ENCODE data around the gene UTS2B. TPM values are rescaled to one million over a fixed set of nuclear protein-coding genes. Genes with fewer than 3 reads are reported as not detected.

Gene UTS2B
- total RNA-seq, 1 donor from 2014 or later = 0.47 TPM

DNA sequence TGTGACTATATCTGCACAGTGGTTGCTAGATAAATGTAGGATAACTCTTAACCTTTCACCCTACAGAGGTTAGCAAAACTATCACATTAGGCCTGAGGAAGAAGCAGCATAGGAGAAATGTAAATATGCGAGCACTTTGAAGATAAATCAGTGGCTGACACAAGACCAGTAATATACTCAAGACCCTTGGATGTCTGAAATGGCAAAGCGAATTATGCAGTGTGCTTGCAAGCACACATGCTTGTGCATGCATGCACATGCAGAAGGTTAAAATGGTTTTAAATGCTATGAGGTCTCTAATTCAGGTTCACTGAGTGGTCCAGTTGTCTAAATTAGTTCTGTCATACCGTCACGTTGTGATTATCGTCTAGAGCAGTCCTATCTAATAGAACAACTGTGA lies 13.6 kb upstream of the UTS2B start:
- no peaks in the 10 kb centered on the region for H3K27me3 ChIP-seq (ENCODE audit: low read depth)
- TF ChIP-seq, protein P1, sequence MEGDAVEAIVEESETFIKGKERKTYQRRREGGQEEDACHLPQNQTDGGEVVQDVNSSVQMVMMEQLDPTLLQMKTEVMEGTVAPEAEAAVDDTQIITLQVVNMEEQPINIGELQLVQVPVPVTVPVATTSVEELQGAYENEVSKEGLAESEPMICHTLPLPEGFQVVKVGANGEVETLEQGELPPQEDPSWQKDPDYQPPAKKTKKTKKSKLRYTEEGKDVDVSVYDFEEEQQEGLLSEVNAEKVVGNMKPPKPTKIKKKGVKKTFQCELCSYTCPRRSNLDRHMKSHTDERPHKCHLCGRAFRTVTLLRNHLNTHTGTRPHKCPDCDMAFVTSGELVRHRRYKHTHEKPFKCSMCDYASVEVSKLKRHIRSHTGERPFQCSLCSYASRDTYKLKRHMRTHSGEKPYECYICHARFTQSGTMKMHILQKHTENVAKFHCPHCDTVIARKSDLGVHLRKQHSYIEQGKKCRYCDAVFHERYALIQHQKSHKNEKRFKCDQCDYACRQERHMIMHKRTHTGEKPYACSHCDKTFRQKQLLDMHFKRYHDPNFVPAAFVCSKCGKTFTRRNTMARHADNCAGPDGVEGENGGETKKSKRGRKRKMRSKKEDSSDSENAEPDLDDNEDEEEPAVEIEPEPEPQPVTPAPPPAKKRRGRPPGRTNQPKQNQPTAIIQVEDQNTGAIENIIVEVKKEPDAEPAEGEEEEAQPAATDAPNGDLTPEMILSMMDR (IDR thresholded peaks at IDR 0.05; ENCODE audit: borderline replicate concordance) = no peak
- H3K27ac ChIP-seq (replicated peaks) = no peak overlapping the region
- no peaks in the 10 kb centered on the region for H3K36me3 ChIP-seq
- no peak for DNase-seq
- H3K4me3 ChIP-seq = no peak overlapping the region
- intact Hi-C loops (cut with micrococcal nuclease) = no loop called here
- H3K9me3 ChIP-seq (replicated peaks) = no peaks in the 10 kb centered on the region
- H3K4me1 ChIP-seq = peaks cover 81% of the 10 kb centered on the region

DNA sequence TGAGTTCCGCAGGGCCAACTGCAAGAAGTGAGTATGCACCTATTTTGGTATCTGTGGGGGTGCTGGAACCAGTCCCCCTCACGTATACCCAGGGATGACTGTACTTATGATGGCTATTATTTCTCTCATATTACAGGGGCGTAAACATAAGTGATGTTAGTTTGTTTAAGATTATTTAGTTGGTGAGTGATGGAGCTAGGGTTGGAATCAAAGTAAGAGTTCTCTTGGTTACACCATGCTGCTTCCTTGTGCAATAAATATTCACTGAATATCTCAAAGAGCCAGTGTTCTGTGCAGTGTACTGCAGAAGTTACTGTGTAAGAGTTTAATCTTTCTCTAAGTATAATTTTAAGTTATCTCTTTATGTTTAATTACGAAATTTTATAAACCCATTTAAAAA lies 12.8 kb upstream of the UTS2B start:
- peaks cover 89% of the 10 kb centered on the region for H3K4me1 ChIP-seq
- no peak for DNase-seq
- intact Hi-C loops (cut with micrococcal nuclease) = no loop called here
- H3K9me3 ChIP-seq (replicated peaks) = no peaks in the 10 kb centered on the region
- TF ChIP-seq, protein P1 (IDR thresholded peaks at IDR 0.05; ENCODE audit: borderline replicate concordance) = no peak
- no peak overlapping the region for H3K4me3 ChIP-seq
- no peak overlapping the region for H3K27ac ChIP-seq (replicated peaks)
- no peaks in the 10 kb centered on the region for H3K27me3 ChIP-seq (ENCODE audit: low read depth)
- H3K36me3 ChIP-seq = no peaks in the 10 kb centered on the region

DNA sequence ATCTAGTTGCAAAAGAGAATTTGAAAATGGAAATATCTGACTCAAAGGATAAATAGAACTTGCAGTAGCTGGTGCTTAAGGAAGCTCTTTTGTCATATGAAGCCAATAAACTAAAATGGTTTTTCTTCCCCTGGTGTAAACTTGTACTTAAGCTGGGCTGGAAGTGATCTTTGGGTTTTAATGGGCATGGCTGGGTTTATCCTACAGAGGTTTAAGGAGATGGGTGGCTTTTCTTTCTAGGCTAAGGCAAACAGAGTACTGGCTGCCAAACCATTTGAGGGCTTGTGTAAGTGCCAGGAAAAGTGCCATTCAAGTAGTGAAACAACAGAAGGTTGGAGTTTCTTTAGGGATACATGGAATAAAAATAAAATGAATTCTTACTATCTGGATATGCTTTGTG lies 12.1 kb upstream of the UTS2B start:
- H3K4me3 ChIP-seq = no peak overlapping the region
- H3K9me3 ChIP-seq (replicated peaks) = no peaks in the 10 kb centered on the region
- H3K4me1 ChIP-seq = peaks cover 96% of the 10 kb centered on the region
- H3K36me3 ChIP-seq = no peaks in the 10 kb centered on the region
- H3K27me3 ChIP-seq (ENCODE audit: low read depth) = no peaks in the 10 kb centered on the region
- no peak overlapping the region for H3K27ac ChIP-seq (replicated peaks)
- TF ChIP-seq, protein P1 (IDR thresholded peaks at IDR 0.05; ENCODE audit: borderline replicate concordance) = no peak
- DNase-seq = no peak
- intact Hi-C loops (cut with micrococcal nuclease) = no loop called here

- H3K36me3 ChIP-seq = no peaks in the 10 kb centered on the region
- peaks cover 100% of the 10 kb centered on the region for H3K4me1 ChIP-seq
- no peaks in the 10 kb centered on the region for H3K27me3 ChIP-seq (ENCODE audit: low read depth)
- TF ChIP-seq, protein P1 (IDR thresholded peaks at IDR 0.05; ENCODE audit: borderline replicate concordance) = no peak
- intact Hi-C loops (cut with micrococcal nuclease) = no loop called here
- H3K4me3 ChIP-seq = no peak overlapping the region
- no peaks in the 10 kb centered on the region for H3K9me3 ChIP-seq (replicated peaks)
- no peak for DNase-seq
- H3K27ac ChIP-seq (replicated peaks) = no peak overlapping the region
Measured at GRCh38 chr3:191342006-191342405, 11.7 kb upstream of the UTS2B start.

GRCh38 chr3:191340966-191341365 lies 10.6 kb upstream of the UTS2B start:
- Histone ChIP-seq H3K27ac (replicated peaks) (no peak overlapping the region), H3K4me1 (peaks cover 100% of the 10 kb centered on the region), H3K9me3 (replicated peaks) (no peaks in the 10 kb centered on the region), H3K4me3 (no peak overlapping the region), H3K36me3 (no peaks in the 10 kb centered on the region), H3K27me3 (ENCODE audit: low read depth) (no peaks in the 10 kb centered on the region)
- TF ChIP-seq, protein P1 (IDR thresholded peaks at IDR 0.05; ENCODE audit: borderline replicate concordance) = no peak
- no peak for DNase-seq
- intact Hi-C loops (cut with micrococcal nuclease) = no loop called here

DNA sequence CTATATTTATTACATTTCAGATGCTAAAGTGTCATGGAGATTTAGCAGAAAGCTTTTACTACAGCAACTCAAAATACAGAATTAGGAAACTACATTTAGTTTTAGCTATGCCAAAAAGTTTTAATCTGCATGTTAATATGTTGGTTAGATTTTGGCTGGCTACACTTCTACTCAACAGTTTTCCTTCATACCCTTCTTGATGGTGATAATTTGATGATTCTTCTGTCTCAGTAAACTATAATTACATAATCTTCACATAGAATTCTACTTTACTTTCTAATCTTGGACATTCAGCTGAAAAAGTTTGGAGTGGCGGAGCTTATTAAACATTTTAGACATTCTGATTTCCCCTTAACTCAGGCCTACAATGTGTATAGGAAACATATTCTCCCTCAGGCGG lies 10.0 kb upstream of the UTS2B start:
- no peak overlapping the region for H3K4me3 ChIP-seq
- no peaks in the 10 kb centered on the region for H3K36me3 ChIP-seq
- TF ChIP-seq, protein P1 (IDR thresholded peaks at IDR 0.05; ENCODE audit: borderline replicate concordance) = no peak
- intact Hi-C loops (cut with micrococcal nuclease) = no loop called here
- no peaks in the 10 kb centered on the region for H3K9me3 ChIP-seq (replicated peaks)
- H3K4me1 ChIP-seq = peaks cover 100% of the 10 kb centered on the region
- H3K27ac ChIP-seq (replicated peaks) = no peak overlapping the region
- DNase-seq = no peak
- H3K27me3 ChIP-seq (ENCODE audit: low read depth) = no peaks in the 10 kb centered on the region
